Left renal pelvis (tissue), 4 donors: ENCODE data around the gene CFAP77. TPM values are rescaled to one million over a fixed set of nuclear protein-coding genes. Genes with fewer than 3 reads are reported as not detected.

Experiments used
- DNase-seq, 4 donors: peaks; one replicate each; pipeline ENCODE4 v3.0.0-alpha.2; 2013; ENCODE audit warnings: low read depth in 4 of 4, low spot score in 3 of 4
- polyA plus RNA-seq, 4 donors: library from polyadenylated mRNA; unstranded; fragments of 120-200 nt; gene quantifications; one replicate each; pipeline ENCODE4 v1.2.1, GENCODE V29; 2013; ENCODE audit not compliant: insufficient read length in 4 of 4

Gene CFAP77
- polyA plus RNA-seq, 4 donors: 0.19 to 1.3 (median 1.1) TPM

- DNase-seq: no peak
Measured at GRCh38 chr9:132571806-132572600, 162.0 kb downstream of the CFAP77 start.

- no peak for DNase-seq
Measured at GRCh38 chr9:132572921-132573320, 162.9 kb downstream of the CFAP77 start.

GRCh38 chr9:132575005-132575609 lies 165.1 kb downstream of the CFAP77 start:
- DNase-seq: peak in 3 of 4 donors; percentile 51 to 57 (median 55)

- DNase-seq: no peak
Measured at GRCh38 chr9:132575811-132576210, 165.8 kb downstream of the CFAP77 start.

- DNase-seq: no peak
Measured at GRCh38 chr9:132577119-132577518, 167.1 kb downstream of the CFAP77 start.

- DNase-seq: no peak
Measured at GRCh38 chr9:132578367-132578932, 168.4 kb downstream of the CFAP77 start.

- no peak for DNase-seq
Measured at GRCh38 chr9:132579427-132579798, 169.4 kb downstream of the CFAP77 start.

- no peak for DNase-seq
Measured at GRCh38 chr9:132582276-132582785, 172.3 kb downstream of the CFAP77 start, which contains the start of gene BARHL1. Gene BARHL1 (plus strand): TSS chr9:132582606. CDS start chr9:132582798, 192 bp downstream.

GRCh38 chr9:132582786-132583583 lies 173.0 kb downstream of the CFAP77 start:
- DNase-seq: no peak

GRCh38 chr9:132583584-132584304 lies 173.7 kb downstream of the CFAP77 start:
- DNase-seq: no peak

GRCh38 chr9:132584601-132585560 lies 174.9 kb downstream of the CFAP77 start:
- no peak for DNase-seq

GRCh38 chr9:132585954-132586829 lies 176.2 kb downstream of the CFAP77 start:
- no peak for DNase-seq

GRCh38 chr9:132586830-132587591 lies 177.0 kb downstream of the CFAP77 start:
- no peak for DNase-seq

- DNase-seq: no peak
Measured at GRCh38 chr9:132587592-132587955, 177.6 kb downstream of the CFAP77 start.

- DNase-seq: no peak
Measured at GRCh38 chr9:132588098-132588497, 178.1 kb downstream of the CFAP77 start.

- no peak for DNase-seq
Measured at GRCh38 chr9:132588501-132589147, 178.6 kb downstream of the CFAP77 start.
